Ectodermal cell (in vitro differentiated cells): Measurements from ENCODE around the gene MRPL20.
"Not testable (repeated sequence)": the region's sequence is repeated elsewhere in the genome, so short reads cannot be mapped to it uniquely, and the experiment has no call there.

Experiments used
- H3K27ac ChIP-seq: 2 replicates; pipeline ENCODE4 v1.7.0; 2013; ENCODE audit warnings: mild to moderate bottlenecking, low read depth, low read length; ENCODE audit not compliant: insufficient read depth, poor library complexity, severe bottlenecking
- H3K27me3 ChIP-seq: 2 replicates; pipeline ENCODE4 v1.7.0; 2013; ENCODE audit warnings: mild to moderate bottlenecking, low read length; ENCODE audit not compliant: insufficient read depth, control insufficient read depth, poor library complexity, severe bottlenecking
- H3K36me3 ChIP-seq: one replicate; pipeline ENCODE4 v1.7.0; 2013; ENCODE audit warnings: low read length; ENCODE audit not compliant: control insufficient read depth, insufficient read depth
- H3K4me1 ChIP-seq: one replicate; pipeline ENCODE4 v1.7.0; 2013; ENCODE audit warnings: low read length; ENCODE audit not compliant: control insufficient read depth, insufficient read depth
- H3K4me3 ChIP-seq: 2 replicates; pipeline ENCODE4 v1.7.0; 2013; ENCODE audit warnings: low read depth, low read length, control low read depth; ENCODE audit not compliant: insufficient read depth
- H3K9me3 ChIP-seq: 2 replicates; pipeline ENCODE4 v1.7.0; 2013; ENCODE audit warnings: mild to moderate bottlenecking, low read length, moderate library complexity; ENCODE audit not compliant: control insufficient read depth
- WGBS, 2 experiments: methylation state at CpG; one replicate each; pipeline ENCODE4 v1.1.7; 2013; ENCODE audit warnings: missing lambda C conversion rate in 2 of 2; 5-methylcytosine and 5-hydroxymethylcytosine counted together

Gene MRPL20

DNA sequence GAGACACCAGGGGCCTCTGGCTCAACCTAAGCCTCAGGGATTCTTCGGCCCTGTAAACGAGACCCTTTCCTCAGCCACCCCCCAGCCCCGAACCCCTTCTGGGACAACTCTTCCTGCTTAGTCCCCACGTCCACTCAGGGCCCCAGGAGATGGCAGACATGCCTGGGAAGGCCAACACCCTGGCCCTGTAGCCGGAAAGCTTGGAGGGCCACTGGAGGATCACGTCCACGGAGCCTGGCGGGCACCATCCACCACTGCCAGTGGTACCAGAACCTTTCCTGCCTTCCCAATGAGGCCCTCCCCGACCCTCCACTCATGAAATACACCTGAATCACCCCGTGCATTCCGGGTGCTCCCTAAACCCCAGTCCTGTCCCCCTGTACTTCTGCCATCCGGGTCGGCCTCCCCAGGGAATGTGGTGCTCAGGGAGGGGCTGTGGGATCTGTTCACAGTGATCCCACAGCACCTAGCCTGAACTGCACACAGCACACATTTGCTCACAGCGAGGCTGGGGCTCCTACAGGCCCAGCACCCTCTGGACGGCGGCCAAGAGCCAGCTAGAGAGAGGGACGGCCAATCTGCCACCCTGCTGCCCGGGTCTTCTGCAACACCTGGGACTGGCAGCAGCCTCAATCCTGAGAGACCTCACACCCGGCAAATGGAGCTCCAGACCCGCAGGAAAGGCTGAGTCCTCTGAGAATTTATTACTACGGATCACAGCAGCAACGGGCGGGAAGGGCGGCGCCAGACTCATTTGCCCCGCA is 33.9 kb downstream of the MRPL20 start:
- H3K9me3 ChIP-seq = no peaks in the 10 kb centered on the region
- peaks cover 5% of the 10 kb centered on the region for H3K4me1 ChIP-seq
- no peaks in the 10 kb centered on the region for H3K27me3 ChIP-seq
- peaks cover 4% of the 10 kb centered on the region for H3K36me3 ChIP-seq
- 94 to 96% methylated on average over 26 of the region's 26 CpGs for WGBS, 2 experiments
- no peak overlapping the region for H3K4me3 ChIP-seq
- H3K27ac ChIP-seq = no peak overlapping the region

DNA sequence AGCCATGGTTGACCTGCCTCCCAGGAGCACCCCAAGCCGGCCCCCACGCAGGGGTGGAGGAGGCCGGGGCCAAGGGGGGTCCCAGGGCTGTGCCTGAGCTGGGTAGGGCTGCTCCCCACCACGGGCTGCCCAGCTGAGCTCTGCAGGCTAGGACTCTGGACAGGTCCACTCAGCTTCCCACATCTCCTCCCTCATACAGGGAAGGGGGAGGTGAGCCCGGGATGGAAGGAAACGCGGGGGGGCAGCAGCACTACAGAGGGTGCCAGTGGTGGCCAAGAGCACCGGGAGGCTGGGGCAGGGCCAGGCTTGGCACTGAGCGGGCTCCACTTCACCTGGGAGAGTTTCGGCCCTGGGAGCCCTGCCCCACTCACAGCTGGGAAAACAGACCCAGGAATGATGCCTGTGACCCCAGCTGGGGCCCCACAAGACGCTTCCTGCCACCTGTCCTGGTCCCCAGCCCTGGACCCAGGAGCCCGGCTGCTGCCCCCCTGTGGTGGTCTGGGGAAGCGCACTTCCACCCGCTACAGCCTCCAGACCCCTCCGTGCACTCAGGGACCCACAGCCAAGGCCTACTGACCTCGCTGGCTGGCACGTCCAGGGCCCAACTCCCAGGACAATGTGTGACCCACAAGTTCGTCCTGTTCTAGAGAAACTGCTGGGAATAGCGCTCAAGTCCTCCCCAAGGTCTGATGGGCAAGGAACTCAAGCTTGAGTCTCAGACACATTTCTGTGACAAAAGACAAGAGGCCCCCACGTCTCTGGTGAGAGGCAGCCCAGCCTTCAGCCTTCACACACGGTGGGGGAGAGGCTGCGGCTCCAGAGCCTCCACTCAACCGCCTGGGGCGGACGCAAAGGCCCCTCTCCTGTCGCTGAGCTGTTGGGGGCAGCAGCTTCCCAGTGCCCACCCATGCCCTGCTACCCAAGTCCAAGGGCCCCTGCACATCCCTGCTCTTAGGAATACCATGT is 35.1 kb downstream of the MRPL20 start:
- Histone ChIP-seq H3K9me3 (no peaks in the 10 kb centered on the region), H3K36me3 (peaks cover 4% of the 10 kb centered on the region), H3K27ac (no peak overlapping the region), H3K4me3 (no peak overlapping the region), H3K4me1 (peaks cover 5% of the 10 kb centered on the region), H3K27me3 (no peaks in the 10 kb centered on the region)
- WGBS, 2 experiments = 63% methylated on average over 26 of the region's 26 CpGs

DNA sequence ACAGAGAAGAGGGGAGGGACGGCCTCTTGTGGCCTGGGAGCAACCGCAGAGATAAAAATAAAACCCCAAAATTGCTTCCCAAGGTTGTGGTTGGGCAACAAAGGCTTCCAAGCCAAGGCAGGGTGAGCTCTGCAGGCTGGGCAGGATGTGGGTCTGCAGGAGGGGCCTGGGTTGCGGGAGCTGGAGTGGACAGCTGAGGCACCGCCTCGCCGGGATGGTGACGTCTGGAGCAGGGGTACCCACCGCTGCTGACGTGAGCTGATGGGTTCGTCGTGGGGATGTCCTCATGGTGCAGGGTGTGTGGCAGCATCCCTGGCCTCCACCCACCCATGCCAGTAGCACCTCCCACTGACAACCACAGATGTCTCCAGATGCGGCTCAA is 35.7 kb downstream of the MRPL20 start:
- 95 to 96% methylated on average over 12 of the region's 12 CpGs for WGBS, 2 experiments
- H3K27ac ChIP-seq = no peak overlapping the region
- H3K4me1 ChIP-seq = peaks cover 5% of the 10 kb centered on the region
- peaks cover 1% of the 10 kb centered on the region for H3K9me3 ChIP-seq
- no peaks in the 10 kb centered on the region for H3K27me3 ChIP-seq
- H3K36me3 ChIP-seq = peaks cover 4% of the 10 kb centered on the region
- H3K4me3 ChIP-seq = no peak overlapping the region

DNA sequence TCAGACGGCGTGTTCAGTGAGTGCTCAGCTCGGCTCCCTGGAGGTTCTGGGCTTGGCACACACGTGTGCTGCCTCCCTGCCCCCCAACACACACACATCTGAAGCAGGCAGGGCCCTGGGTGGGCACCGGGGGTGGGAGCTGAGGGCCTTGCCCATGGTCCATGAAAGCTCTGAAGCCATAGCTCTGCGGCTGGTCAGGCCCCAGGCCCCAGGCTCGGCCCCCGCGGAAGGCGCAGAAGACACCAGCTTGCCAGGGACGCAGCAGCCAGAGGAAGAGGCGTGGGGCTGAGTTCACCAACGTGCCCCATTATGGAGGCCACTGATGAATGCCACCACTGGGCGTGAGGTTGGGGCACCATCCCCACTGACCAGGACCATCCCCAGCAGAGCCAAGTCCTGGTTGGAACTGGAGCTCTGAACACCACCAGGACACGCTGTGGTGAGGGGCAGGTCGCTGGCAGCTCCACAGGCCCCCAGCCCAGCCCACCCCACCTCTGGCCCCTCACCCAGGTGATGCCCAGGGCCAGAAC is 36.3 kb downstream of the MRPL20 start:
- Histone ChIP-seq H3K36me3 (peaks cover 4% of the 10 kb centered on the region), H3K27ac (no peak overlapping the region), H3K27me3 (no peaks in the 10 kb centered on the region), H3K9me3 (peaks cover 6% of the 10 kb centered on the region), H3K4me1 (peaks cover 5% of the 10 kb centered on the region), H3K4me3 (no peak overlapping the region)
- WGBS, 2 experiments = 95 to 96% methylated on average over 16 of the region's 16 CpGs

DNA sequence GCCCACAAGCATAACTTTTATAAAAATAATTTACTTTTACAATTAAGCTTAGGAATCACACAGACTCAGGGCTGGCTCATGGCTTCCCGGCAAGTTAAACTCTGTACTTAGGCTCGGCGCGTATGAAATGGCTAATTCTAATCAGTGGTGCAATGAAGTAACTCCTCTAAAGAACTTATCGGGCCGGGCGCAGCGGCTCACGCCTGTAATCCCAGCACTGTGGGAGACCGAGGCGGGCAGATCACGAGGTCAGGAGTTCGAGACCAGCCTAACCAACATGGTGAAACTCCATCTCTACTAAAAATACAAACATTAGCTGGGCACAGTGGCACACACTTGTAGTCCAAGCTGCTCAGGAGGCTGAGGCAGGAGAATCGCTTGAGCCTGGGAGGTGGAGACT is 37.0 kb downstream of the MRPL20 start:
- 93 to 96% methylated on average over 14 of the region's 14 CpGs for WGBS, 2 experiments
- not testable (repeated sequence) for H3K4me1 ChIP-seq, H3K4me3 ChIP-seq, H3K27ac ChIP-seq, H3K9me3 ChIP-seq, H3K36me3 ChIP-seq, H3K27me3 ChIP-seq

DNA sequence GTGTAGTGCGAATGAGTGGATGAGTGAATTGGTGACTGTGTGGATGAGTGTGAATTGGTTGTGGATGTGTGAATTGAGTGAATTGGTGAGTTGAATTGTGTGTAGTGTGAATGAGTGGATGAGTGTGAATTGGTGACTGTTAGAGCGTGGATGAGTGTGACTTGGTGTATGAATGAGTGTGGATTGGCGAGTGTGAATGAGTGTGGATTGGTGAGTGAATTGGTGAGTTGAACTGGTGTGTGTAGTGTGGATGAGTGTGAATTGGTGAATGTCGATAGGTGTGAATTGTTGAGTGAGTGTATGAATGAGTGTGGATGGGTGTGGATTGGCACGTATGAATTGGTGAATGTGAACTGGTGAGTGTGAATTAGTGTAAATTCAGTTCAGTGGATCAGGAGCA is 39.8 kb downstream of the MRPL20 start:
- H3K9me3 ChIP-seq = peaks cover 6% of the 10 kb centered on the region
- H3K27ac ChIP-seq = no peak overlapping the region
- H3K4me3 ChIP-seq = no peak overlapping the region
- no peaks in the 10 kb centered on the region for H3K36me3 ChIP-seq
- H3K4me1 ChIP-seq = no peaks in the 10 kb centered on the region
- 94% methylated on average over 5 of the region's 5 CpGs for WGBS, 2 experiments
- H3K27me3 ChIP-seq = no peaks in the 10 kb centered on the region

DNA sequence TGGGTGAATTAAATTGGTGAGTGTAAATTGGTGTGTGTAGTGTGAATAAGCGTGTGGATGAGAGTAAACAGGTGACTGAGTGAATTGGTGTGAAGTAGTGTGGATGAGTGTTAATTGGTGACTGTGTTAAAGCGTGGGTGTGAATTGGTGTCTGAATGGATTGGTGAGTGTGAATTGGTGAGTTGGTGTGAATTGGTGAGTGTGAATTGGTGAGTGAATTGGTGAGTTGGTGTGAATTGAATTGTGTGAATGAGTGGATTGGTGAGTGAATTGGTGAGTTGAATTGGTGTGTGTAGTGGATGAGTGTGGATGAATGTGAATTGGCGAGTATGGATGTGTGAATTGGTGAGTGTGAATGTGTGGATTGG is 40.4 kb downstream of the MRPL20 start:
- 94 to 95% methylated on average over 3 of the region's 3 CpGs for WGBS, 2 experiments
- Histone ChIP-seq H3K27me3 (no peaks in the 10 kb centered on the region), H3K36me3 (no peaks in the 10 kb centered on the region), H3K9me3 (peaks cover 6% of the 10 kb centered on the region), H3K27ac (no peak overlapping the region), H3K4me1 (peaks cover 6% of the 10 kb centered on the region), H3K4me3 (no peak overlapping the region)

DNA sequence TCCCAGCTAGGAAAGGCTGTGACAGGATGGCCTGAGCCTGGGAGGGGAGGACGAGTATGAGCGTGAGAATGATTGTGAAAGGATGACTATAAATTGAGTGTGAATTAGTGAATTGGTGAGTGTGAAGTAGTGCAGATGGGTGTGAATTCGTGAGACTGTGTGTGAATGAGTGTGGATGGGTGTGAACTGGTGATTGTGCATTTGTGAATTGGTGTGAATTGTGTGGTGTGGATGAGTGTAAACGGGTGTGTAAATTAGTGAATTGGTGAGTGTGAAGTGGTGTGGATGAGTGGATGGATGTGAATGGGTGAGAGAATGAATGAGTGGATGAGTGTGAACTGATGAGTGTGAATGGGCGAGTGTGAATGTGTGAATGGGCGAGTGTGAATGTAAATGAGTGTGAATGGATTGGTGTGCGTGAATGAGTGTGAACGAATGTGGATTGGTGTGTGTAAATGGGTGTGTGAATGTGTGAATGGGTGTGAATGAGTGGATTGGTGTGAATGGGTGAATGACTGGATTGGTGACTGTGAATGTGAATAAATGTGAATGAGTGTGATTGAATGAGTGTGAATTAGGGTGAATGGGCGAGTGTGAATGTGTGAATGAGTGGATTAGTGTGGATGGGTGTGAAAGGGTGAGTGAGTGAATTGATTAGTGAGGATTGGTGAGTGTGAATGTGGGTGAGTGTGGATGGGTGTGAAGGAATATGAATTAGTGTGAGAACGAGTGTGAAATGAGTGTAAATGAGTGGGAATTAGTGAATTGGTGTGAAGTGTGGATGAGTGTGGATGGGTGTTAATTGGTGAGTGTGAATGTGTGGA is 41.0 kb downstream of the MRPL20 start:
- no peaks in the 10 kb centered on the region for H3K36me3 ChIP-seq
- peaks cover 12% of the 10 kb centered on the region for H3K4me1 ChIP-seq
- 81 to 82% methylated on average over 10 of the region's 10 CpGs for WGBS, 2 experiments
- no peak overlapping the region for H3K27ac ChIP-seq
- H3K4me3 ChIP-seq = no peak overlapping the region
- peaks cover 6% of the 10 kb centered on the region for H3K9me3 ChIP-seq
- no peaks in the 10 kb centered on the region for H3K27me3 ChIP-seq

DNA sequence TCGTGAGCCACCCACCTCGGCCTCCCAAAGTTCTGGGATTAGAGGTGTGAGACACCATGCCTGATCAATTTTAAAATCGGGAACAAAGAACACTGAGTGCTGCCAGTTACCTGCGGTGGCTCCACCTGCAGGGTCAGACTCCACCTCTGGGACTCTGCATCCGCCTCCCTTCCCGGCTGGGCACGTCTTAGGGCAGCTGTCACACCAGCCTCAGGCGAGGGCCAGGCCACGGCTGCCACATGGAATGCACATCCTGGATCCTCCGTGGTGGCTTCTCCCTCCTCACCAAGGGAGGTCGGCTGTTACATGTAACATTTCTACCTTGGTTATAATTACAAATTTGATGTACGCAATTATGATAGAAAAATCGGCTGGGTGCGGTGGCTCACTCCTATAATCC is 42.8 kb downstream of the MRPL20 start:
- Histone ChIP-seq H3K9me3 (peaks cover 6% of the 10 kb centered on the region), H3K4me1 (peaks cover 29% of the 10 kb centered on the region), H3K36me3 (no peaks in the 10 kb centered on the region), H3K4me3 (no peak overlapping the region), H3K27me3 (no peaks in the 10 kb centered on the region), H3K27ac (no peak overlapping the region)
- 83 to 86% methylated on average over 14 of the region's 14 CpGs for WGBS, 2 experiments
